HCT116 (cell line): ENCODE results near the gene FOXA1.

Experiments
- CEBPB ChIP-seq: IDR thresholded peaks from 2 replicates; pipeline ENCODE4 v1.6.1; 2012; ENCODE audit warnings: low read depth
- ELF1 ChIP-seq: IDR thresholded peaks from 2 replicates; pipeline ENCODE4 v1.6.1; 2012; ENCODE audit warnings: low read depth, borderline replicate concordance
- EZH2 ChIP-seq: fragments of 200-600 bp; sonication (generic); IDR thresholded peaks from 2 replicates; pipeline ENCODE4 v1.6.1; 2017; ENCODE audit warnings: antibody characterized with exemption, mixed run types
- EZH2phosphoT487 ChIP-seq: fragments of 200-600 bp; IDR thresholded peaks from 2 replicates; pipeline ENCODE4 v1.6.1; 2018; ENCODE audit warnings: antibody characterized with exemption, borderline replicate concordance
- POLR2A ChIP-seq: IDR thresholded peaks from 2 replicates; pipeline ENCODE4 v1.7.0; 2011; ENCODE audit warnings: borderline replicate concordance; ENCODE audit not compliant: insufficient read depth, insufficient read length; ENCODE audit errors: extremely low read depth
- POLR2AphosphoS5 ChIP-seq: IDR thresholded peaks from 2 replicates; pipeline ENCODE4 v1.6.1; 2011; ENCODE audit warnings: mild to moderate bottlenecking, low read depth, low read length, moderate library complexity
- RAD21 ChIP-seq: IDR thresholded peaks from 2 replicates; pipeline ENCODE4 v1.6.1; 2012; ENCODE audit warnings: low read depth, mild to moderate bottlenecking
- REST ChIP-seq: IDR thresholded peaks from 2 replicates; pipeline ENCODE4 v1.6.1; 2012; ENCODE audit warnings: low read depth
- SIN3A ChIP-seq: IDR thresholded peaks from 2 replicates; pipeline ENCODE4 v1.6.1; 2012; ENCODE audit warnings: low read depth
- SP1 ChIP-seq: IDR thresholded peaks from 2 replicates; pipeline ENCODE4 v1.6.1; 2012; ENCODE audit warnings: low read depth
- TCF7L2 ChIP-seq: IDR thresholded peaks from 2 replicates; pipeline ENCODE4 v1.7.0; 2011; ENCODE audit warnings: borderline replicate concordance, inconsistent platforms; ENCODE audit not compliant: insufficient read depth, insufficient read length; ENCODE audit errors: extremely low read depth
- TF ChIP-seq, protein P1 (sequence below), 3 experiments: fragments of 200-600 bp in 1 of 3; sonication (generic) in 1 of 3; IDR thresholded peaks in 2 of 3; conservative IDR thresholded peaks in 1 of 3; 2 replicates each; pipeline ENCODE4 v1.5.1; 2012 to 2017; ENCODE audit warnings: low read depth in 2 of 3, low read length in 2 of 3, antibody characterized with exemption in 1 of 3, borderline replicate concordance in 1 of 3, control low read depth in 1 of 3, mild to moderate bottlenecking in 1 of 3, mixed read lengths in 1 of 3, mixed run types in 1 of 3, moderate library complexity in 1 of 3; ENCODE audit not compliant: insufficient read depth in 1 of 3
- TF ChIP-seq, protein P2 (sequence below): IDR thresholded peaks from 2 replicates; pipeline ENCODE4 v1.6.1; 2012
- TF ChIP-seq, protein P3 (sequence below): IDR thresholded peaks from 2 replicates; pipeline ENCODE4 v1.6.1; 2012

GRCh38 chr14:37583358-37584210 lies 11.5 kb downstream of the FOXA1 start:
- TF ChIP-seq, protein P1, sequence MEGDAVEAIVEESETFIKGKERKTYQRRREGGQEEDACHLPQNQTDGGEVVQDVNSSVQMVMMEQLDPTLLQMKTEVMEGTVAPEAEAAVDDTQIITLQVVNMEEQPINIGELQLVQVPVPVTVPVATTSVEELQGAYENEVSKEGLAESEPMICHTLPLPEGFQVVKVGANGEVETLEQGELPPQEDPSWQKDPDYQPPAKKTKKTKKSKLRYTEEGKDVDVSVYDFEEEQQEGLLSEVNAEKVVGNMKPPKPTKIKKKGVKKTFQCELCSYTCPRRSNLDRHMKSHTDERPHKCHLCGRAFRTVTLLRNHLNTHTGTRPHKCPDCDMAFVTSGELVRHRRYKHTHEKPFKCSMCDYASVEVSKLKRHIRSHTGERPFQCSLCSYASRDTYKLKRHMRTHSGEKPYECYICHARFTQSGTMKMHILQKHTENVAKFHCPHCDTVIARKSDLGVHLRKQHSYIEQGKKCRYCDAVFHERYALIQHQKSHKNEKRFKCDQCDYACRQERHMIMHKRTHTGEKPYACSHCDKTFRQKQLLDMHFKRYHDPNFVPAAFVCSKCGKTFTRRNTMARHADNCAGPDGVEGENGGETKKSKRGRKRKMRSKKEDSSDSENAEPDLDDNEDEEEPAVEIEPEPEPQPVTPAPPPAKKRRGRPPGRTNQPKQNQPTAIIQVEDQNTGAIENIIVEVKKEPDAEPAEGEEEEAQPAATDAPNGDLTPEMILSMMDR (IDR thresholded peaks at IDR 0.05 in 2 of 3, conservative IDR thresholded peaks at IDR 0.05 in 1 of 3; ENCODE audit: borderline replicate concordance in 1 of 3, insufficient read depth in 1 of 3, low read depth in 2 of 3, low read length in 2 of 3), result no peak
- TF ChIP-seq POLR2AphosphoS5, result no peak
- TF ChIP-seq, protein P2, sequence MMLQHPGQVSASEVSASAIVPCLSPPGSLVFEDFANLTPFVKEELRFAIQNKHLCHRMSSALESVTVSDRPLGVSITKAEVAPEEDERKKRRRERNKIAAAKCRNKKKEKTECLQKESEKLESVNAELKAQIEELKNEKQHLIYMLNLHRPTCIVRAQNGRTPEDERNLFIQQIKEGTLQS, result no peak
- no peak for TF ChIP-seq EZH2phosphoT487
- TF ChIP-seq POLR2A, result no peak
- no peak for TF ChIP-seq EZH2
- no peak for TF ChIP-seq RAD21
- TF ChIP-seq ELF1, result no peak
- no peak for TF ChIP-seq SIN3A
- TF ChIP-seq SP1, result no peak
- TF ChIP-seq REST, result no peak
- TF ChIP-seq, protein P3, sequence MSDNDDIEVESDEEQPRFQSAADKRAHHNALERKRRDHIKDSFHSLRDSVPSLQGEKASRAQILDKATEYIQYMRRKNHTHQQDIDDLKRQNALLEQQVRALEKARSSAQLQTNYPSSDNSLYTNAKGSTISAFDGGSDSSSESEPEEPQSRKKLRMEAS, result no peak
- no peak for TF ChIP-seq CEBPB
- TF ChIP-seq TCF7L2, result no peak
